GM18861 (cell line): ENCODE data around the gene NOXA1.
"Not testable (repeated sequence)": the region's sequence is repeated elsewhere in the genome, so short reads cannot be mapped to it uniquely, and the experiment has no call there.

ENCODE experiments used
- ATAC-seq: cut with Tn5 transposase; IDR thresholded peaks from one replicate; pipeline ENCODE4 v1.9.1; 2021; ENCODE audit not compliant: unreplicated experiment

The NOXA1 gene

DNA sequence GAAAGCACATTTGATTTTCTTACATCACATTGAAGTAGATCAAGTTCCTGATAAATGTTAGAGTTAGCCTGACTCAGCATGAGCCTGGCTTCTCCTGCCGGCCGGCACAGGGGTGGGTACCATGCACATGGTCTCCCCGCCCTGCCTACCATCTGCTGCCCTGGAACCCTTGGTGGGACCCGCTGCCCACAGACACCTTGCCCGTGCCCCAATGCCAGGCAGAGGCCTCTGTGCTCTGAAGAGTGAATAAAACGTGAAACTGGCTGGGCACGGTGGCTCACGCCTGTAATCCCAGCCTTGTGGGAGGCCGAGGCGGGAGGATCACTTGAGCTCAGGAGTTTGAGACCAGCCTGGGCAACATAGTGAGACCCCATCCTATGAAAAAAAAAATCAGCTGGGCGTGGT is 17.5 kb upstream of the NOXA1 start:
- ATAC-seq = no peak

DNA sequence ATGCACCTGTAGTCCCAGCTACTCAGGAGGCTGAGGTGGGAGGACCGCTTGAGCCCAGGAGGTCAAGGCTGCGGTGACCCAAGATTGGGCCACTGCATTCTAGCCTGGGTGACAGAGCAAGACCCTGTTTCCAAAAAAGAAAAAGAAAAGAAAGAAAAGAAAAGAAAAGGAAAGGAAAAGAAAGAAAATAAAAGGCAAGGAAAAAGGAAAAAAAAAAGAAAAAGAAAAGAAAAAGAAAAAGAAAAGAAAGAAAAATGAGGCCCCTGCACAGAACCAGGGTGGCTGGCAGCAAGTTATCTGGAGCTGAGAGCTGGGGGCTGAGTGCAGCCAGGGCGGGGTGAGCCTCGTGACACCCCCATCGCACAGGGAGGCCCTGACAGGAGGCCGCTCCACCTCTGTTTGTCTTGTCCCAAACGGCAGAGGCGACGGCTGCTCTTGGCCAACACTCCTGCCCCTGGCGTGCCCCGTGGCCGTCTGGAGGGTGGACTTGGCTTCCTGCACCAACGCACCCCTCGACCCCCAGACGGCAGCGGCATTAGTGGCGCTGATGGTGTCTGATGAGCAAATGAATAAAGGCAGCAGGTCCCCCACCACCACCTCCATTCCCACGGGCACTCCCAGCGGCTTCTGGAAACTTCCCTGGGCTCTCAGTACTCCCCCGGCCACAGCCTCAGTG is 17.0 kb upstream of the NOXA1 start:
- no peak for ATAC-seq

- ATAC-seq = no peak
These were observed 16.2 kb upstream of the NOXA1 start for GRCh38 chr9:137406876-137407589.

DNA sequence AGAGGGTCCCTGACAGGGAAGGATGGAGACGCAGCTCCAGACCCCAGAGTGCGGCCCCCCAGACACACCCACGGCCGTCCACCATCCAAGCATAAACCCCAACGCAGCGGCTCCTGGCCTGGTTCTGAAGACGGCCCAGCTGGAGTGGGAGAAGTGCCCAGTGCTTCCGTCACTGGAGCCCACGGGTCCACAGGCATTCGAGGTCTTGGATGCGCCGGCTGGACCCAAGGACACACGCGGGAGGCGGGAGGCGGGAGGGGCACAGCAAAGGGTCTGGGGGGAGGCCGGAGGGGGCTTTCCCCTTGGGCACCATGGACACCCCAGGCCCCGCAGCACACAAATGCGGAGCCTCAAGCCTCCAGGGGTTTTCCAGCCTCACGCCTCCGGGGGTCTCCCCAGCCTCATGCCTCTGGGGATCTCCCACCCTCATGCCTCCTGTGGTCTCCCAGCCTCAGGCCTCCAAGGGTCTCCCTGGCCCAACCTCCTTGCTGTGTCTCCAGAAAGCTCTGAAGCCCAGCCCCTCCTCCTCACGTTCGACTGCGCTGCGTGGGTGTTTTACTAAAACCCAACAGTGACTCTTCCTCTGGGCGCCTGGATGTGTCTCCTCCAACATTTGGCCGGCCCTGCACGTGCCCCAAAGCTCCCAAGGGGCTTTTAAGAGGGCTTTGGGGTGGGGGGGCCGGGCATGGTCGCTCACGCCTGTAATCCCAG is 15.4 kb upstream of the NOXA1 start:
- ATAC-seq = no peak

GRCh38 chr9:137408651-137409405 is 14.4 kb upstream of the NOXA1 start:
- ATAC-seq = no peak

GRCh38 chr9:137409515-137409914 is 13.7 kb upstream of the NOXA1 start:
- no peak for ATAC-seq

DNA sequence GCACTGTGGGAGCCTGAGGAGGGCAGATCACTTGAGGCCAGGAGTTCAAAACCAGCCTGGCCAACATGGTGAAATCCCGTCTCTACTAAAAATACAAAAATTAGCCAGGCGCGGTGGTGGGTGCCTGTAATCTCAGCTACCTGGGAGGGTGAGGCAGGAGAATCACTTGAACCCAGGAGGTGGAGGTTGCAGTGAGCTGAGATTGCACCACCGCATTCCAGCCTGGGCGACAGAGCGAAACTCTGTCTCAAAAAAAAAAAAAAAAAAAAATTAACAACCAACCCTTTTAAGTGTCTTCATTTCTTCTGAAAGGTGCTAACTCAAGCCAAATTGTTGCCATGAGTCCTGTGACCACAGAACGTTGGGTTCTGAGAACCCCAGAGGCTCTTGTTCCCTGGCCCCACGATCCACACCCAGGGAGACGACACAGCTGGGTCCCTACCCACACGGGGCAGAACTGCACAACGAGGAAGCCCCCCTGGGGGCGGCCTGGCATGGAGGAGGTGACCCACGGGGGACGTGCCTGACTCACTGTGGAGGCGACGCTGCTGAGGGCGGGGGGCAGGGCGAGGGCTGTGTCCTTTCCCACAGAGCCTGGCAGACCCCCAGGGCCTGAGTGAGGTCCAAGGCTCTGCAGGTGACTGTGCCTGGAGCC is 12.8 kb upstream of the NOXA1 start:
- not testable (repeated sequence) for ATAC-seq

- ATAC-seq = no peak
These were observed 12.3 kb upstream of the NOXA1 start for GRCh38 chr9:137410891-137411249.

DNA sequence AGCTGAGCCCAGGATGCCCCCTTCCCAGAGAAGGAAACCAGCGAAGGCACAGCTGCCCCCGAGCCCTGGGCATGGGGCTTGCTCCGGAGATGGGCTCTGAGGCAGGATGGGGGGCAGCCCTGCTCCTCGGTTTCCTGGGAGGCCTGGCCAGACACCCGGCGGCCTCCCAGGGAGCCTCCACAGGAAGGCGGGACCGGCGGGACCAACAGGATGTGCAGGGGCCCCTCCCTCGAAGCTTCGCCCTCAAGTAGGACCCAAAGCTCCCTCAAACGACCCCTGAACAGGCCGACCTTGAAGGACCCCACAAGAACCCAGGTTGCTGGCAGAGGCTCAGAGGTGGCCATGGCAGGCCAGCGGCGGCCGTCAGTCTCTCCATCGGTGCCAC is 11.9 kb upstream of the NOXA1 start:
- ATAC-seq = no peak

DNA sequence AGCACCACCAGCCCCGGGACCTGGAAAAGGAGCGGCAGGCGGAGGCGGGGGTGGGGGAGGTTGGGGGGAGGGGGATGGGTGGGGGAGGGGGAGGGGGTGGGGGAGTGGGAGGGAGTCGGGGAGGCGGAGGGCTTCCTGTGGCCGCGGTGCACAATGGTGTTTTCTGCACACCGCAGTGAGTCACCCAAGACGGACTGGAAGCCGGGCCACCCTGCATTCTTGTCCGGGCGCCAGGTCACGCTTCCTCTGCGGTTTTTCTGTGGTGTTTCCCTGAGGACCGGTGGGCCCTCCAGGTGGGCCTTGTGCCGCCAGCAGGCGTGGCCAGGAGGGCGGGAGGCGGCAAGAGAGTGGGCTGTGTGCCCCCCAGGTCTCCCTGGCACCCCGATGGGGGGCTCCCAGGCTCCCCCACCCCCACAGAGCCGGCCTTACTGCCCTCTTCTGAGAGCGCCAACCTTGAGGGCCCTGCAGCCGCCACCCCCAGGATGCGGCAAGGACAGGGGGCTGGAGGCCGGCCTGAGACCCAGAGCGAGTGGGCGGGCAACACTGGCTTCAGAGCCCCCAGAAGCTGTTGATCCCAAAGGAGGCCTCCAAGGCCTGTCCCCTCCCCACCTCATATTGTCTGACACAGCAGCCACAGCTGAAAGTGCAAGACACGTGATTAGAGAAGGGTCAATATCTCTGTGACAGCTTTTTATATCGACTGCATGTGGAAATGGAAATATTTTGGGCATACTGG is 11.4 kb upstream of the NOXA1 start:
- no peak for ATAC-seq

- no peak for ATAC-seq
These were observed 10.8 kb upstream of the NOXA1 start for GRCh38 chr9:137412431-137412830.

- ATAC-seq = no peak
These were observed 7.7 kb upstream of the NOXA1 start for GRCh38 chr9:137415451-137415850.

- ATAC-seq = no peak
These were observed 7.1 kb upstream of the NOXA1 start for GRCh38 chr9:137416006-137416562.

- no peak for ATAC-seq
These were observed 6.5 kb upstream of the NOXA1 start for GRCh38 chr9:137416563-137417151.

GRCh38 chr9:137417161-137418021 is 5.8 kb upstream of the NOXA1 start:
- ATAC-seq = no peak

GRCh38 chr9:137421838-137422603 is 1.2 kb upstream of the NOXA1 start:
- no peak for ATAC-seq

GRCh38 chr9:137423514-137424291 is 510 bp downstream of the NOXA1 start:
- peak; percentile 21 for ATAC-seq
